Right lobe of liver (tissue), 6 donors: ENCODE measurements around the gene CASKIN1. TPM values are rescaled to one million over a fixed set of nuclear protein-coding genes. Genes with fewer than 3 reads are reported as not detected.
A peak's percentile ranks its signal among the peaks of the same experiment; 100 is the strongest.
"Not testable (repeated sequence)": the region's sequence is repeated elsewhere in the genome, so short reads cannot be mapped to it uniquely, and the experiment has no call there.

Experiments
- ATAC-seq, 4 donors: fragments of 200-7000 bp; cut with Tn5 transposase; one replicate each; pipeline ENCODE4 v1.9.1; 2020; ENCODE audit warnings: mild to moderate bottlenecking in 4 of 4, moderate library complexity in 4 of 4
- DNase-seq, 3 donors: peaks; one replicate each; pipeline ENCODE4 v3.0.0-alpha.2; 2020
- H3K27ac ChIP-seq, 3 donors: fragments of 200-600 bp; one replicate each; pipeline ENCODE4 v1.8.0; 2022
- H3K27me3 ChIP-seq, 2 donors: fragments of 200-600 bp; one replicate each; pipeline ENCODE4 v1.8.0; 2022
- H3K36me3 ChIP-seq, 4 donors: fragments of 200-600 bp; sonication (generic) in 1 of 4; one replicate each; pipeline versions ENCODE4 v1.5.1 to v1.8.0; 2017 to 2022; ENCODE audit warnings: control low read depth in 1 of 4
- H3K4me1 ChIP-seq, 4 donors: fragments of 200-600 bp; sonication (generic) in 1 of 4; one replicate each; pipeline versions ENCODE4 v1.5.1 to v1.8.0; 2017 to 2022; ENCODE audit warnings: control low read depth in 1 of 4
- H3K4me3 ChIP-seq, 3 donors: fragments of 200-600 bp; one replicate each; pipeline ENCODE4 v1.8.0; 2022
- H3K9me3 ChIP-seq, 4 donors: fragments of 200-600 bp; sonication (generic) in 1 of 4; one replicate each; pipeline versions ENCODE4 v1.5.1 to v1.8.0; 2017 to 2022; ENCODE audit warnings: control low read depth in 1 of 4
- POLR2A ChIP-seq: fragments of 450-650 bp; IDR thresholded peaks from one replicate; pipeline ENCODE4 v1.6.1; 2017; ENCODE audit warnings: antibody characterized with exemption, mild to moderate bottlenecking
- WGBS: methylation state at CpG from one replicate; pipeline ENCODE4 v1.1.6; 2018; ENCODE audit warnings: low coverage, low lambda C conversion rate; ENCODE audit not compliant: insufficient coverage; ENCODE audit errors: missing lambda C conversion rate; 5-methylcytosine and 5-hydroxymethylcytosine counted together
- intact Hi-C, 2 donors: fragments of 100-400 bp; cut with DNase I; formaldehyde crosslinking; loops; one replicate each; pipeline versions ENCODE4 v1.11.2 to v1.14.1; 2022
- total RNA-seq, 6 experiments: library from RNA; depleted of rRNA in 2 of 6; stranded (reverse); fragments of >200 nt in 2 of 6; fragmentation: NEBNext Ultra II Directional in 3 of 6; extraction: Animal tissue kit (Norgen Biotek cat#: 25700) in 3 of 6; gene quantifications; one replicate each; pipeline versions ENCODE4 v1.1.0 to v1.2.4, GENCODE V29; 2016 to 2023
- TF ChIP-seq, protein P1 (sequence below), 4 donors: fragments of 200-600 bp in 3 of 4; fragments of 450-650 bp in 1 of 4; IDR thresholded peaks; one replicate each; pipeline versions ENCODE4 v1.5.1 to v1.8.0; 2016 to 2022; ENCODE audit warnings: antibody characterized with exemption in 4 of 4, mild to moderate bottlenecking in 2 of 4
- donor health status: DM: no; HTN: yes; CAD: no.
- donor health status: DM: no; HTN: no; CAD: no.
- donor health status: DM: no; HTN: no; CAD: no.
- donor health status: DM: no; HTN: yes; CAD: no.
- donor health status: DM: no; HTN: yes; CAD: no.

Gene CASKIN1
- total RNA-seq, 6 experiments from 2014 or later: not detected

DNA sequence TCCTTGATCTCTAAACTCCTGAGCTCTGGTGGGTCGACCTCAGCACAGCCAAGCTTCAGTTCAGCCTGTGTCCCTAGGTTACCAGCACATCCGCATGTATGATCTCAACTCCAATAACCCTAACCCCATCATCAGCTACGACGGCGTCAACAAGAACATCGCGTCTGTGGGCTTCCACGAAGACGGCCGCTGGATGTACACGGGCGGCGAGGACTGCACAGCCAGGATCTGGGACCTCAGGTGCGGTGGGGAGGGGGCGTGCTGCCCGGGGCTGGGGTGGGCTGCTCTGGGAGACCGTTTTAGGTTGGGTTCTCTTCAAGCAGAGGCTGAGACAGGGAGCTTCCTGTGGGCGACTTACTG, 10.0 kb upstream of the CASKIN1 start:
- TF ChIP-seq POLR2A: no peak
- TF ChIP-seq, protein P1, sequence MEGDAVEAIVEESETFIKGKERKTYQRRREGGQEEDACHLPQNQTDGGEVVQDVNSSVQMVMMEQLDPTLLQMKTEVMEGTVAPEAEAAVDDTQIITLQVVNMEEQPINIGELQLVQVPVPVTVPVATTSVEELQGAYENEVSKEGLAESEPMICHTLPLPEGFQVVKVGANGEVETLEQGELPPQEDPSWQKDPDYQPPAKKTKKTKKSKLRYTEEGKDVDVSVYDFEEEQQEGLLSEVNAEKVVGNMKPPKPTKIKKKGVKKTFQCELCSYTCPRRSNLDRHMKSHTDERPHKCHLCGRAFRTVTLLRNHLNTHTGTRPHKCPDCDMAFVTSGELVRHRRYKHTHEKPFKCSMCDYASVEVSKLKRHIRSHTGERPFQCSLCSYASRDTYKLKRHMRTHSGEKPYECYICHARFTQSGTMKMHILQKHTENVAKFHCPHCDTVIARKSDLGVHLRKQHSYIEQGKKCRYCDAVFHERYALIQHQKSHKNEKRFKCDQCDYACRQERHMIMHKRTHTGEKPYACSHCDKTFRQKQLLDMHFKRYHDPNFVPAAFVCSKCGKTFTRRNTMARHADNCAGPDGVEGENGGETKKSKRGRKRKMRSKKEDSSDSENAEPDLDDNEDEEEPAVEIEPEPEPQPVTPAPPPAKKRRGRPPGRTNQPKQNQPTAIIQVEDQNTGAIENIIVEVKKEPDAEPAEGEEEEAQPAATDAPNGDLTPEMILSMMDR (IDR thresholded peaks at IDR 0.05): no peak
- Histone ChIP-seq H3K36me3 (peaks cover 0 to 19% (median 7%) of the 10 kb centered on the region in 4 donors), H3K4me1 (peaks cover 0 to 18% (median 6%) of the 10 kb centered on the region in 4 donors), H3K9me3 (no peaks in the 10 kb centered on the region), H3K27me3 (no peaks in the 10 kb centered on the region), H3K4me3 (peak overlapping the region in 2 of 3 donors; percentile 74 to 99), H3K27ac (no peak overlapping the region)
- intact Hi-C loops: no loop called here
- DNase-seq (no peak), ATAC-seq (no peak)
- WGBS: 60% methylated on average over 9 of the region's 18 CpGs

DNA sequence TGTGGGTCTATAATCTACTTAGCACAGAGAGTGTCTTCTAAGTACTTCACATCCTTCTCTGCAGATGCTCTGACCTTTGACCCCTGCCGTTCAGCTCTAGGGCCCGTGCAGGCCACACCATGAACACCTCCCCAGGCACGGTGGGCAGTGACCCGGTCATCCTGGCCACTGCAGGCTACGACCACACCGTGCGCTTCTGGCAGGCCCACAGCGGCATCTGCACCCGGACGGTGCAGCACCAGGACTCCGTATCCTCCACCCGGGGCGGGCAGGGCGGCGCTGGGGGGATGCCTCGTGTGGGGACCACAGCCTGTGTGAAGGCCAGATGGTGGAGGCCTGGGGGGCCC, 9.5 kb upstream of the CASKIN1 start:
- TF ChIP-seq, protein P1 (IDR thresholded peaks at IDR 0.05): no peak
- TF ChIP-seq POLR2A: no peak
- Histone ChIP-seq H3K9me3 (no peaks in the 10 kb centered on the region), H3K27ac (peak overlapping the region; percentile 89 to 99 (median 97)), H3K27me3 (no peaks in the 10 kb centered on the region), H3K4me1 (peaks cover 0 to 18% (median 6%) of the 10 kb centered on the region in 4 donors), H3K36me3 (peaks cover 0 to 19% (median 7%) of the 10 kb centered on the region in 4 donors), H3K4me3 (peak overlapping the region; percentile 74 to 99 (median 98))
- ATAC-seq (peak in 3 of 4 donors; percentile 9 to 32 (median 11)), DNase-seq (peak in 1 of 3 donors; percentile 50)
- intact Hi-C loops: no loop called here
- whole genome bisulfite sequencing: no CpG with 5 or more reads among the region's 16 CpGs

DNA sequence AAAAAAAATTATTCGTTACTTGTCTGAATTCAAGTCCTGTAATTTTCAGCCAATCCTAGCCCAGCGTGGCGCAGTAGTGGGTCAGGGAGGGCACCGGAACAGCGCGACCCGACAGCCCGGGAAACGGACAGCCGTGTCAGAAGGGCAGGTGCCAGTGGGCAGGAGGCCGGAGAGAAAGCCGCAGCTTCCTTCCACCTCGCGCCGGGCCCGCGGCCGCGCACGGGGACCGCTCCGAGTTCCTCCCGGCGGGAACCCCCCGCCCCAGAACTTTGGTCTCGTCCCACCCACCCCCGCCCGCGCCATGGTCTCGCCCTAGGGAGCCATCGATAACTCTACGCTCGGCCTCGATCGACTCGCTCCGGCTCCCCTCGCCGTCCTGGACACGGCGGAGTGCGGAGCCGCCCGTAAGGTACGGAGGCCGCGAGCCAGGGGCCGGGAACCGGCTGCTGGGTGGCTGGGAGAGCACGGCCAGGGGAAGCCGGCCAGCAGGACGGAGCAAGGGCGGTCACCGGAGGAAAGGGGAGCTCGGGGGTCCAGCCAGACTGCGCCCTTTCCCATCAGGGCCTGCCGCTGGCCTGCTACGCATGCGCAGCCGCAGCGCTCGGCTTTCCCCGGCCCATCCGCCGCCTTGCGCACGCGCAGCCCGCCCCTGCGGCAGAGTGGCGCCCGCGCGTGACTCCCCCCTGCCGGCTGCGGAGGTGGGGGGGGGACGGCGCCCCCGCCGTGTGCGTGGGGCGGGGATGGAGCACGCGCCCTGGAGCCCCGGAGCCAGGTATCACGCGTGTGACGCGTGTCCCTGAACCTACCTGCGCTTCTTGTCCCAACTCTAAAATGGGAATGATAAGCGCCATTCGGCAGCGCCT, 8.9 kb upstream of the CASKIN1 start, which contains the start of gene MLST8:
TSS of gene MLST8 (plus strand) at position 351 of the 863 bp plus-strand sequence. CDS start 632 bp downstream, outside the sequence.
- DNase-seq: peak; percentile 89 to 90 (median 90)
- H3K27ac ChIP-seq: peak within 1 kb of the TSS; percentile 89 to 99 (median 97)
- H3K36me3 ChIP-seq: peaks cover 0 to 19% (median 7%) of the 10 kb centered on the region in 4 donors
- intact Hi-C loops: no loop called here
- H3K4me1 ChIP-seq: peaks cover 0 to 18% (median 6%) of the 10 kb centered on the region in 4 donors
- WGBS: 0% methylated on average over 19 of the region's 93 CpGs
- no peaks in the 10 kb centered on the region for H3K9me3 ChIP-seq
- TF ChIP-seq, protein P1 (IDR thresholded peaks at IDR 0.05): peak in 3 of 4 donors; percentile 12 to 31 (median 13)
- peak; percentile 64 for TF ChIP-seq POLR2A
- peak within 1 kb of the TSS; percentile 74 to 99 (median 98) for H3K4me3 ChIP-seq
- peak; percentile 89 to 97 (median 91) for ATAC-seq
- H3K27me3 ChIP-seq: no peaks in the 10 kb centered on the region

DNA sequence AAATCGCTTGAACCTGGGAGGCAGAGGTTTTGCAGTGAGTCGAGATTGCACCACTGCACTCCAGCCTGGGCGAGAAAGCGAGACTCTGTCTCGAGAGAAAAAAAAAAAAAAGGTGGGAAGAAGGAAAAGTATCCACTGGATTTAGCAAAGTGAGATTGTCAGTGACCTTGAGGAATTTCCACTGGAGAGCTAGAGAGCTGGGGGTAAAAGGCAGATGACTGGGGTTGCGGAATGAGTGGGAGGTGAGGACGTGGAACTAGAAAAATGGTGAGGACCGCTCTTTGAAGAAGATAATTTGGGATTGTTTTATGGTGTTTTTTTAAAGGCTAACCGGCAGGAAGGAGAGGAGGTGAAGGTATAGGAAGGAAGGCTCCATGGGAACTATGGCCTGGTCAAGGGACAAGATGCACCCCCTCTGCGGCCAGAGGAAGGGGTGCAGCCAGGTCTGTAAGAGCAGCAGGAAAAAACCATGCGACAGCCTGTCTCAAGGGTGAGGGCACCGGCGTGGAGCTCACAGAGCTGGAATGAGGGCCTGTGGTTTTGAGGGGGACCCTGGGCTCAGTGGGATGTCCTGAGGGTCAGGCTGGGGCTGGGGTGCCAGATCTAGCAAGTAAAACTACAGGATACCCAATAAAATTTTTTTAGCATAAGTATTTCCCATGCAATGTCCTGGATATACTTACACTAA, 8.2 kb upstream of the CASKIN1 start:
- Histone ChIP-seq H3K36me3 (peaks cover 0 to 19% (median 7%) of the 10 kb centered on the region in 4 donors), H3K4me1 (peaks cover 0 to 18% (median 6%) of the 10 kb centered on the region in 4 donors), H3K27ac (peak overlapping the region; percentile 89 to 99 (median 97)), H3K27me3 (no peaks in the 10 kb centered on the region), H3K4me3 (peak overlapping the region; percentile 74 to 99 (median 98)), H3K9me3 (no peaks in the 10 kb centered on the region)
- DNase-seq (no peak), ATAC-seq (no peak)
- intact Hi-C loops: no loop called here
- 86% methylated on average over 9 of the region's 13 CpGs for WGBS
- TF ChIP-seq, protein P1 (IDR thresholded peaks at IDR 0.05): no peak
- TF ChIP-seq POLR2A: no peak

DNA sequence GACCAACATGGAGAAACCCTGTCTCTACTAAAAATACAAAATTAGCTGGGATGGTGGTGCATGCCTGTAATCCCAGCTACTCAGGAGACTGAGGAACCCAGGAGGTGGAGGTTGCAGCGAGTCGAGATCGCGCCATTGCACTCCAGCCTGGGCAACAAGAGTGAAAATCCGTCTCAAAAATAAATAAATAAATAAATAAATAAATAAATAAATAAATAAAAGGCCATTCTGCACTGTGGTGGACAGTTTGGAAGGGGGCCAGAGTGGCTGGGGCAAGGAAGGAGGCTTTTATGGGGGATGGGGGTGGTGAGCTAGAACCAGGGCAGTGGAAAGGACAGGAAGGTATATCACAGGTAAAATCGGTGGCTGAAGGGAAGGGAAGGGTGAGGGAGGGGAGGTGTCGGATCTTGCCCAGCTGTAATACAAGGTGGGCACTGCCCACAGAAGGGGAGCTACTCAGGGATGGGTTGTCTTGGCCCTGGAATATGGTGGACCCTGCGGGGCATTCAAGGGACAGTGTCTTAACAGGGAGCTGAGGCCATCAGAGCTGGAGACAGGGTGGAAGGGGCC, 6.8 kb upstream of the CASKIN1 start:
- H3K36me3 ChIP-seq, ATAC-seq, H3K27ac ChIP-seq, DNase-seq, intact Hi-C loops, H3K9me3 ChIP-seq, H3K27me3 ChIP-seq, H3K4me3 ChIP-seq: not testable (repeated sequence)
- 78% methylated on average over 1 of the region's 8 CpGs for WGBS
- peaks cover 0 to 18% (median 6%) of the 10 kb centered on the region in 4 donors for H3K4me1 ChIP-seq
